ENCODE measurements around the gene IZUMO1R. TPM values are rescaled to one million over a fixed set of nuclear protein-coding genes. Genes with fewer than 3 reads are reported as not detected.

IZUMO1R gene
- polyA plus RNA-seq, 1 of the 3 experiments (the other 2 are of a cell fraction) = 0.43 TPM

DNA sequence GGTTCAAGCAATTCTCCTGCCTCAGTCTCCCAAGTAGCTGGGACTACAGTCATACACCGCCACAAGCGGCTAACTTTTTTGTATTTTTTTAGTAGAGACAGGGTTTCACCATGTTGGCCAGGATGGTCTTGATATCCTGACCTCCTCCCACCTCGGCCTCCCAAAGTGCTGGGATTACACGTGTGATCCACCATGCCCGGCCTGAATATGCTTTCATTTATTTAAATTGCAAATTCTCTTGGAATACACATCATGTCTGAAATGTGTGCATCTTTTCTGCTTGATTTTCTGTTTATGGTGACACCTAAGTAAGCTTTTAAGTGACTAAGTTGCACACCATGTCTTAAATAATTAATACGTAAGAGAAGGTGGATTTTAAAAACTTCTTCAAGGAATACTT is 31.7 kb downstream of the IZUMO1R start (continued):
- TF ChIP-seq TAF1 (IDR thresholded peaks at IDR 0.05; ENCODE audit: borderline replicate concordance, low read depth, low read length) = no peak

- H3K4me3 ChIP-seq (ENCODE audit: low read depth in 2 of 2, low read length in 1 of 2) = no peak overlapping the region
- H4K20me1 ChIP-seq (ENCODE audit: insufficient read depth) = no peaks in the 10 kb centered on the region
- H3K4me1 ChIP-seq (ENCODE audit: control insufficient read depth in 1 of 2, insufficient read depth in 2 of 2, low read depth in 1 of 2, low read length in 1 of 2) = no peaks in the 10 kb centered on the region
- no peak for DNase-seq
- H3K4me2 ChIP-seq = no peak overlapping the region
- H3K27ac ChIP-seq (ENCODE audit: low read depth in 2 of 2, low read length in 1 of 2) = no peak overlapping the region
- H3K9ac ChIP-seq = no peak overlapping the region
- no peaks in the 10 kb centered on the region for H3K36me3 ChIP-seq (replicated peaks in 1 of 2; ENCODE audit: control insufficient read depth in 1 of 2, insufficient read depth in 2 of 2, low read length in 1 of 2)
- no peak overlapping the region for H2AFZ ChIP-seq (ENCODE audit: low read depth)
- H3K27me3 ChIP-seq (ENCODE audit: insufficient read depth) = no peaks in the 10 kb centered on the region; the same call in 1 of the 2 replicates
- no peaks in the 10 kb centered on the region for H3K79me2 ChIP-seq (ENCODE audit: insufficient read depth)
- ChIA-PET CTCF (no interaction called here), POLR2A (no interaction called here)
- 38% methylated on average over 3 of the region's 3 CpGs for WGBS (ENCODE audit: low lambda C conversion rate)
- no peaks in the 10 kb centered on the region for H3F3A ChIP-seq (replicated peaks; ENCODE audit: insufficient read depth)
- no peaks in the 10 kb centered on the region for H3K9me3 ChIP-seq
- H3K9me2 ChIP-seq = no peaks in the 10 kb centered on the region
- TF ChIP-seq FOXJ3 (CRISPR knock-in tag; IDR thresholded peaks at IDR 0.05) = no peak
- TF ChIP-seq FOSL2 (IDR thresholded peaks at IDR 0.05; ENCODE audit: borderline replicate concordance, low read depth) = no peak
- TF ChIP-seq, protein P1, sequence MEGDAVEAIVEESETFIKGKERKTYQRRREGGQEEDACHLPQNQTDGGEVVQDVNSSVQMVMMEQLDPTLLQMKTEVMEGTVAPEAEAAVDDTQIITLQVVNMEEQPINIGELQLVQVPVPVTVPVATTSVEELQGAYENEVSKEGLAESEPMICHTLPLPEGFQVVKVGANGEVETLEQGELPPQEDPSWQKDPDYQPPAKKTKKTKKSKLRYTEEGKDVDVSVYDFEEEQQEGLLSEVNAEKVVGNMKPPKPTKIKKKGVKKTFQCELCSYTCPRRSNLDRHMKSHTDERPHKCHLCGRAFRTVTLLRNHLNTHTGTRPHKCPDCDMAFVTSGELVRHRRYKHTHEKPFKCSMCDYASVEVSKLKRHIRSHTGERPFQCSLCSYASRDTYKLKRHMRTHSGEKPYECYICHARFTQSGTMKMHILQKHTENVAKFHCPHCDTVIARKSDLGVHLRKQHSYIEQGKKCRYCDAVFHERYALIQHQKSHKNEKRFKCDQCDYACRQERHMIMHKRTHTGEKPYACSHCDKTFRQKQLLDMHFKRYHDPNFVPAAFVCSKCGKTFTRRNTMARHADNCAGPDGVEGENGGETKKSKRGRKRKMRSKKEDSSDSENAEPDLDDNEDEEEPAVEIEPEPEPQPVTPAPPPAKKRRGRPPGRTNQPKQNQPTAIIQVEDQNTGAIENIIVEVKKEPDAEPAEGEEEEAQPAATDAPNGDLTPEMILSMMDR (IDR thresholded peaks at IDR 0.05) = no peak
- TF ChIP-seq, protein P2, sequence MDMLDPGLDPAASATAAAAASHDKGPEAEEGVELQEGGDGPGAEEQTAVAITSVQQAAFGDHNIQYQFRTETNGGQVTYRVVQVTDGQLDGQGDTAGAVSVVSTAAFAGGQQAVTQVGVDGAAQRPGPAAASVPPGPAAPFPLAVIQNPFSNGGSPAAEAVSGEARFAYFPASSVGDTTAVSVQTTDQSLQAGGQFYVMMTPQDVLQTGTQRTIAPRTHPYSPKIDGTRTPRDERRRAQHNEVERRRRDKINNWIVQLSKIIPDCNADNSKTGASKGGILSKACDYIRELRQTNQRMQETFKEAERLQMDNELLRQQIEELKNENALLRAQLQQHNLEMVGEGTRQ (IDR thresholded peaks at IDR 0.05; ENCODE audit: borderline replicate concordance, low read depth, low read length) = no peak
- no peak for TF ChIP-seq YY1 (IDR thresholded peaks at IDR 0.05; ENCODE audit: low read depth)
- TF ChIP-seq TCF12 (IDR thresholded peaks at IDR 0.05) = no peak
- no peak for TF ChIP-seq SMC3 (IDR thresholded peaks at IDR 0.05; ENCODE audit: low read depth, low read length)
Measured at GRCh38 chr11:94338651-94339050, 34.3 kb downstream of the IZUMO1R start.

- Histone ChIP-seq H3K27ac (ENCODE audit: low read depth in 2 of 2, low read length in 1 of 2) (no peak overlapping the region), H3K36me3 (replicated peaks in 1 of 2; ENCODE audit: control insufficient read depth in 1 of 2, insufficient read depth in 2 of 2, low read length in 1 of 2) (no peaks in the 10 kb centered on the region), H3K27me3 (ENCODE audit: insufficient read depth) (no peaks in the 10 kb centered on the region; the same call in 1 of the 2 replicates), H3F3A (replicated peaks; ENCODE audit: insufficient read depth) (no peaks in the 10 kb centered on the region), H2AFZ (ENCODE audit: low read depth) (no peak overlapping the region), H3K9me3 (no peaks in the 10 kb centered on the region), H4K20me1 (ENCODE audit: insufficient read depth) (no peaks in the 10 kb centered on the region), H3K4me2 (no peak overlapping the region), H3K79me2 (ENCODE audit: insufficient read depth) (no peaks in the 10 kb centered on the region), H3K9me2 (no peaks in the 10 kb centered on the region), H3K4me1 (ENCODE audit: control insufficient read depth in 1 of 2, insufficient read depth in 2 of 2, low read depth in 1 of 2, low read length in 1 of 2) (no peaks in the 10 kb centered on the region), H3K9ac (no peak overlapping the region), H3K4me3 (ENCODE audit: low read depth in 2 of 2, low read length in 1 of 2) (no peak overlapping the region)
- no peak for DNase-seq
- 10% methylated on average over 3 of the region's 3 CpGs for WGBS (ENCODE audit: low lambda C conversion rate)
- CTCF ChIA-PET = no interaction called here
- no peak for TF ChIP-seq TEAD4 (IDR thresholded peaks at IDR 0.05; ENCODE audit: borderline replicate concordance, insufficient read depth)
- TF ChIP-seq FOXM1 (IDR thresholded peaks at IDR 0.05; ENCODE audit: low read depth) = no peak
- no peak for TF ChIP-seq RAD21 (IDR thresholded peaks at IDR 0.05; ENCODE audit: low read length)
- TF ChIP-seq, protein P1 (IDR thresholded peaks at IDR 0.05) = no peak
- TF ChIP-seq FOXJ3 (CRISPR knock-in tag; IDR thresholded peaks at IDR 0.05) = no peak
- TF ChIP-seq PBX3 (IDR thresholded peaks at IDR 0.05) = no peak
- no peak for TF ChIP-seq REST (IDR thresholded peaks at IDR 0.05; ENCODE audit: low read depth, low read length)
- TF ChIP-seq RFX5 (IDR thresholded peaks at IDR 0.05; ENCODE audit: low read length) = no peak
- POLR2A ChIA-PET = no interaction called here
Measured at GRCh38 chr11:94342250-94342649, 37.9 kb downstream of the IZUMO1R start.
